GM13976 (cell line): ENCODE results near the gene CMAS.

Experiments used
- DNase-seq: peaks from one replicate; pipeline ENCODE4 v3.0.0; 2012; ENCODE audit warnings: low spot score
- in situ Hi-C: fragments of 300-500 bp; cut with MboI; formaldehyde crosslinking; loops from one replicate; pipeline ENCODE4 v1.12.0; 2022; ENCODE audit warnings: low sequenced_read_pairs, mixed read lengths, inconsistent platforms; ENCODE audit not compliant: unreplicated experiment
- TF ChIP-seq, protein P1 (sequence below): IDR thresholded peaks from 2 replicates; pipeline ENCODE4 v1.5.1; 2012; ENCODE audit warnings: borderline replicate concordance, mild to moderate bottlenecking; ENCODE audit not compliant: insufficient read depth; ENCODE audit errors: extremely low read depth, missing control alignments, control extremely low read depth

Gene CMAS

DNA sequence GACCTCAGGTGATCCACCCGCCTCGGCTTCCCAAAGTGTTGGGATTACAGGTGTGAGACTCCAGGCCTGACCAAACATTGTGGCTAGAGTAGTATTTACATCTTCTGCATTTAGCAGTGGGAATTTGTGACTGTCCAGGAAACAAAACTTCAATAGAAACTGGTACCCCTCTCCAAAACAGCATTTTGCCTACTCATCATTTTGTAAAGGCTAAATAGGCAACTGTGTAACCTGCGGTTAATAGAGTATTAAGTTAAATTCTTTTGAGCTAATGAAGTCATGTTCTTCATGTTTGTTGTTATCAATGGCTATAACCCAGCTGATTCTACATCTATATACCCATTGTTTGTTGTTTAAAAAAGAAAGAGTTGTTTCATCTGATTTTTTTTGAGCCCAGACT is 8.1 kb downstream of the CMAS start:
- TF ChIP-seq, protein P1, sequence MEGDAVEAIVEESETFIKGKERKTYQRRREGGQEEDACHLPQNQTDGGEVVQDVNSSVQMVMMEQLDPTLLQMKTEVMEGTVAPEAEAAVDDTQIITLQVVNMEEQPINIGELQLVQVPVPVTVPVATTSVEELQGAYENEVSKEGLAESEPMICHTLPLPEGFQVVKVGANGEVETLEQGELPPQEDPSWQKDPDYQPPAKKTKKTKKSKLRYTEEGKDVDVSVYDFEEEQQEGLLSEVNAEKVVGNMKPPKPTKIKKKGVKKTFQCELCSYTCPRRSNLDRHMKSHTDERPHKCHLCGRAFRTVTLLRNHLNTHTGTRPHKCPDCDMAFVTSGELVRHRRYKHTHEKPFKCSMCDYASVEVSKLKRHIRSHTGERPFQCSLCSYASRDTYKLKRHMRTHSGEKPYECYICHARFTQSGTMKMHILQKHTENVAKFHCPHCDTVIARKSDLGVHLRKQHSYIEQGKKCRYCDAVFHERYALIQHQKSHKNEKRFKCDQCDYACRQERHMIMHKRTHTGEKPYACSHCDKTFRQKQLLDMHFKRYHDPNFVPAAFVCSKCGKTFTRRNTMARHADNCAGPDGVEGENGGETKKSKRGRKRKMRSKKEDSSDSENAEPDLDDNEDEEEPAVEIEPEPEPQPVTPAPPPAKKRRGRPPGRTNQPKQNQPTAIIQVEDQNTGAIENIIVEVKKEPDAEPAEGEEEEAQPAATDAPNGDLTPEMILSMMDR: no peak
- in situ Hi-C loops: no loop called here
- DNase-seq: no peak

DNA sequence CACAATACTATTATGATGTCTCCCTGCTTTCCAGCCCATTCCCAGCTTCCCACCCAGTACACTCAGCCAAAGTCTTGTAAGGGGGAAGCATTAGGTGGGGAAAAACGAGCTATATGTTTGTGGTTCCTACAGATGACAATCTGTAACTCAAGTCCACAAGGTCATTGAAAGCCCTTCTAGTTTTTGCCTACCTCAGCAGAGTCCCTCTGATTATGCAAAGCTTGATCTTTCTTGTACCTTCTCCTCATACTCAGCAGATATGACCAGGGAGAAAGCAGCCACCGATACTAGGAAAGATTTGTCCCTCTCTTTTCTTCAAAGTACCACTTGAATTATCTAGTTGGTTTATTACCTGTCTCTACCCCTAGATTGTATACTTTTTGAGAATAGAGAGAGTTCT is 10.6 kb downstream of the CMAS start:
- TF ChIP-seq, protein P1: no peak
- DNase-seq: no peak
- in situ Hi-C loops: no loop called here

DNA sequence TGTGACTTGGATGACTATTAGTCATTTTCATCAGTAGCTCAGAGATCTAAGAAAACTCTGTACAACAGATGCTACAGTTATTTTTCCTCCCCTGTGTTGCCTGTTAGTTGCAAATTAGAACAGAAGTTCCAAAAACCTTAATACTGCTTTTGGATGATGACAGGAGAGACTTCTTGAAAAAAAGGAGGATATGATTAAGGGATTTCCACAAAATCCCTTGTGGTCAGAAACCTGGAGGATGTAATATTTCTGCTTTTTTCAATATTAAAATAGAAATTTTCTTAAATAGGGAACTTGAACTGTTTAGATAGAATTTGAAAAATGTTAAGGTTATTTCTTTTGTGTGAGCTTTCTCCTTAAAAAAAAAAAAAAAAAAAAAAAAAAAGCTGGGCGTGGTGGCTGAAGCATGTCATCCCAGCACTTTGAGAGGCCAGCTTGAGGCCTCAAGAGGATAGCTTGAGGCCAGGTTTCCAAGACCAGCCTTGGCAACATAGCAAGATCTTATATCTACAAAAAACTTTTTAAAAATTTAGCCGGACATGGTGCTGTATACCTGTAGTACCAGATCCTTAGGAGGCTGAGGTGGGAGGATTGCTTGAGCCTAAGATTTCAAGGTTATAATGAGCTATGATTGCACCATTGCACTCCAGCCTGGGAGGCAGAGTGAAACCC is 14.1 kb downstream of the CMAS start:
- TF ChIP-seq, protein P1: no peak
- in situ Hi-C loops: no loop called here
- no peak for DNase-seq

DNA sequence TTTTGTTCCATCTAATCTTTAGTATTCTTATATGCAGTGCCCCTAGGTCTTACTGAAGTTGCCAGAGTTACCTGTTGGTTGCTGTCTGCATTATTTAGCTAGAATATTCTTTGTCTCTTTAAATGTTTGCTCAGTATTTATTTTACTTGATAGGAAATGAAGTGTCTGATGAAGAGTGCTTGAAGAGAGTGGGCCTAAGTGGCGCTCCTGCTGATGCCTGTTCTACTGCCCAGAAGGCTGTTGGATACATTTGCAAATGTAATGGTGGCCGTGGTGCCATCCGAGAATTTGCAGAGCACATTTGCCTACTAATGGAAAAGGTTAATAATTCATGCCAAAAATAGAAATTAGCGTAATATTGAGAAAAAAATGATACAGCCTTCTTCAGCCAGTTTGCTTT is 18.9 kb downstream of the CMAS start:
- in situ Hi-C loops: no loop called here
- TF ChIP-seq, protein P1: no peak
- no peak for DNase-seq

DNA sequence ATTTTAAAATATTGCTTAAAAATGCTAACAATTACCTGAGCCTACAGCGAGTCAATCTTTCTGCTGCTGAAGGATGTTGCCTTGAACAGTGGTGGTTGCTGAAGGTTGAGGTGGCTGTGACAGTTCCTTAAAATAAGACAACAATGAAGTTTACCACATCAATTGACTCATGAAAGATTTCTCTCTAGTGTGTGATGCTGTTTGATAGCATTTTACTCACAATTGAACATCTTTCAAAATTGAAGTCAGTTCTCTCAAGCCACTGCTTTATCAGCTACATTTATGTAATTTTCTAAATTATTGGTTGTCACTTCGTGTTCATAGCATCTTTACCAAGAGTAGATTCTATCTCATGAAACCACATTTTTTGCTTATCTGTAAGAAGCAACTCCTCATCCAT is 20.3 kb downstream of the CMAS start:
- TF ChIP-seq, protein P1: no peak
- in situ Hi-C loops: no loop called here
- no peak for DNase-seq

DNA sequence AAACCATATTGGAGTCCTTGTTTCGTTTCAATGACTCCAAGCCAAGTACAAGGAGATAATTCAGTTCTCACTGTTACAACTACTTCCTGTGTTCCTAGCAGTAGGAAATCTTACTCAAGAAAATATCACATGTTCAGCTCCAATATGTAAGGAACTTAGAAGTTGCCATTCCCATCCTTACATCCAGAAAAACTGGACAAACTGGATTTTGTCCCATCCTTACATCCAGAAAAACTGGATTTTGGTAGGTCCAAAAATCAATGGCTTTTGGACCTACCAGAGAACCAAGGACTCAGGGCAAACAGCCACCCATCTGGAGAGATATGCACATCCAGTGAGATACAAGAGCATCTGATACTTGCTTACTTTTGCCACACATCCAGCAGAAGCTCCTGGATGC is 23.8 kb downstream of the CMAS start:
- no peak for DNase-seq
- in situ Hi-C loops: no loop called here
- TF ChIP-seq, protein P1: no peak
